Cardiac muscle cell (in vitro differentiated cells and primary cell): Measurements from ENCODE around the gene KRTAP10-7. TPM values are rescaled to one million over a fixed set of nuclear protein-coding genes. Genes with fewer than 3 reads are reported as not detected.
A peak's percentile ranks its signal among the peaks of the same experiment; 100 is the strongest.

ENCODE experiments used
- DNase-seq, 2 donors: peaks; one replicate each; pipeline versions ENCODE4 v3.0.0 to v3.0.0-alpha.2; 2010 to 2017; ENCODE audit warnings: low read depth in 1 of 2, low spot score in 1 of 2
- H3K27ac ChIP-seq: fragments of 200-600 bp; sonication (generic); 2 replicates; pipeline ENCODE4 v1.5.1; 2016
- H3K27me3 ChIP-seq: fragments of 200-600 bp; sonication (generic); 2 replicates; pipeline ENCODE4 v1.6.0; 2016; ENCODE audit warnings: control low read depth
- H3K36me3 ChIP-seq: fragments of 200-600 bp; sonication (generic); 2 replicates; pipeline ENCODE4 v1.5.1; 2016; ENCODE audit warnings: control low read depth
- H3K4me1 ChIP-seq: fragments of 200-600 bp; sonication (generic); 2 replicates; pipeline ENCODE4 v1.8.1; 2017; ENCODE audit warnings: low read depth, mild to moderate bottlenecking, mixed run types
- H3K4me3 ChIP-seq: fragments of 200-600 bp; sonication (generic); 2 replicates; pipeline ENCODE4 v1.5.1; 2016; ENCODE audit warnings: mild to moderate bottlenecking
- H3K9me3 ChIP-seq: fragments of 200-600 bp; sonication (generic); 2 replicates; pipeline ENCODE4 v1.5.1; 2017; ENCODE audit warnings: low read depth, mild to moderate bottlenecking, control low read depth
- polyA plus RNA-seq: library from polyadenylated mRNA; unstranded; fragments of >200 nt; fragmentation: Nextera tagmentation; extraction: Ambion mirVana; gene quantifications from 2 replicates; pipeline ENCODE4 v1.2.1, GENCODE V29; 2016
- total RNA-seq: library from RNA; depleted of rRNA; stranded (reverse); fragments of >200 nt; gene quantifications from 2 replicates; pipeline ENCODE4 v1.2.3, GENCODE V29; 2016
- TF ChIP-seq, protein P1 (sequence below): IDR thresholded peaks from 2 replicates; pipeline ENCODE4 v1.5.1; 2012; ENCODE audit warnings: low read depth, mild to moderate bottlenecking, low read length

Gene KRTAP10-7
- total and polyA plus RNA-seq, 2 experiments from 2014 or later = not detected

DNA sequence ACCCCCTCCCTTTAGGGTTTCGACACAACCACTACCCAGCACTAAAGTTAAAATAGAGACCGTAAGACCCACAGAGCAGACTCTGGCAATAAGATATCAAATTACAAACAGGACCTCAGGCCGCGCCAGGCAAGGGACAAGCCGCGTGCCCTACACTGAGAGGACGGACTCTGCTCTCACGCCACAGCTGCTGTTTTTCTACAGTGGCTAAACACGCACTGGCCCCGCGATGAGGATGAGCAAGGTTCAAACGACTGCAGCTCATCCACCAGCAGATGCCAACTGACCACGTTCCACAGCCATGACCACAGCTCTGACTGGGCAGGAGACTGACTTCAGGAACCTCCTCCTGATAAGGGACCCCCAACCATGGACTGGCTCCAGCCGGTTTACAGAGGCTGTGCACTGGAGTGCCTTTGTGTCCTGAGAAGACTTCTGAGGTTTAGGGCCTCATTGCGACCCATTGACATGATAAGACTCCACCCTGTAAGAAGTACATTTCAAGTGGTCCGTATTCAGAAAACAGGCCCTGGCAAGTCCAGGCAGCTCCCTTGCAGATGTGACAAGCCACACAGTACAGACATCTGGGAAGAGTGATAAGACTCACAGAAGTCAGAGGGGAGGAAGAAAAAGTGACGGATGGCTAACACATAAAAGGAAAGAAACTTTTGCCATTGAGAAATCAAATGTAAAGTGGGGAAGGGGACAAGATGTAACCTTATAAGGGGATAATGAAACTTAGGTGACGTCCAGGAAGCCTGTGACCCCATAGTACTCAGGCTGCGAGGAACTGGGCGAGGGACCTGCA lies 6.6 kb upstream of the KRTAP10-7 start:
- Histone ChIP-seq H3K4me1 (peaks cover 18% of the 10 kb centered on the region), H3K27ac (peak overlapping the region; percentile 64), H3K27me3 (no peaks in the 10 kb centered on the region), H3K36me3 (no peaks in the 10 kb centered on the region), H3K9me3 (no peaks in the 10 kb centered on the region), H3K4me3 (no peak overlapping the region)
- peak in 1 of 2 donors; percentile 40 for DNase-seq
- TF ChIP-seq, protein P1, sequence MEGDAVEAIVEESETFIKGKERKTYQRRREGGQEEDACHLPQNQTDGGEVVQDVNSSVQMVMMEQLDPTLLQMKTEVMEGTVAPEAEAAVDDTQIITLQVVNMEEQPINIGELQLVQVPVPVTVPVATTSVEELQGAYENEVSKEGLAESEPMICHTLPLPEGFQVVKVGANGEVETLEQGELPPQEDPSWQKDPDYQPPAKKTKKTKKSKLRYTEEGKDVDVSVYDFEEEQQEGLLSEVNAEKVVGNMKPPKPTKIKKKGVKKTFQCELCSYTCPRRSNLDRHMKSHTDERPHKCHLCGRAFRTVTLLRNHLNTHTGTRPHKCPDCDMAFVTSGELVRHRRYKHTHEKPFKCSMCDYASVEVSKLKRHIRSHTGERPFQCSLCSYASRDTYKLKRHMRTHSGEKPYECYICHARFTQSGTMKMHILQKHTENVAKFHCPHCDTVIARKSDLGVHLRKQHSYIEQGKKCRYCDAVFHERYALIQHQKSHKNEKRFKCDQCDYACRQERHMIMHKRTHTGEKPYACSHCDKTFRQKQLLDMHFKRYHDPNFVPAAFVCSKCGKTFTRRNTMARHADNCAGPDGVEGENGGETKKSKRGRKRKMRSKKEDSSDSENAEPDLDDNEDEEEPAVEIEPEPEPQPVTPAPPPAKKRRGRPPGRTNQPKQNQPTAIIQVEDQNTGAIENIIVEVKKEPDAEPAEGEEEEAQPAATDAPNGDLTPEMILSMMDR = no peak

DNA sequence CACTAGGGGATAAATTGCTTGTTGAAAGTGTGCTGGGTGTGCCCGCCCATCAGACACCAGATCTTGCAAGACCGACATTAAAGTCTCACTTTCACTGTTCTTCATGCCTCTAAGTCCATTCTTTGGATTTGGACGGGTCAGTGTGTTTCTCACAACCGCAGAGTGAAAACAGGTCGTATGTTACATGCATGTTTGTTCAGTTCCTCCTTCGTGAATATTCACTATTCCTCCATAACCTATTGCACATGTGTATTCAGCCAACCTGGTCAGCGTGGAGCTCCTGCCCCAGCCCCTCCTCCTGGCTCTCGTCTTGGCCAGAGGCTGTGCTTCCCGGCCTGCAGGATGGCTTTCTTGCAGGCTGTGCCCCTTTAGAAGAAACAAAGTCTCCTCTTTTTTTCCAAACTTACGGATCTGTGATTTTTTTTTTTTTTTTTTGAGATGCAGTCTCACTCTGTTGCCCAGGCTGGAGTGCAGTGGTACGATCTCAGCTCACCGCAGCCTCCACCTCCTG lies 5.9 kb upstream of the KRTAP10-7 start:
- no peaks in the 10 kb centered on the region for H3K36me3 ChIP-seq
- no peak overlapping the region for H3K4me3 ChIP-seq
- H3K4me1 ChIP-seq = peaks cover 18% of the 10 kb centered on the region
- no peaks in the 10 kb centered on the region for H3K27me3 ChIP-seq
- DNase-seq = no peak
- TF ChIP-seq, protein P1 = no peak
- peak overlapping the region; percentile 64 for H3K27ac ChIP-seq
- no peaks in the 10 kb centered on the region for H3K9me3 ChIP-seq

DNA sequence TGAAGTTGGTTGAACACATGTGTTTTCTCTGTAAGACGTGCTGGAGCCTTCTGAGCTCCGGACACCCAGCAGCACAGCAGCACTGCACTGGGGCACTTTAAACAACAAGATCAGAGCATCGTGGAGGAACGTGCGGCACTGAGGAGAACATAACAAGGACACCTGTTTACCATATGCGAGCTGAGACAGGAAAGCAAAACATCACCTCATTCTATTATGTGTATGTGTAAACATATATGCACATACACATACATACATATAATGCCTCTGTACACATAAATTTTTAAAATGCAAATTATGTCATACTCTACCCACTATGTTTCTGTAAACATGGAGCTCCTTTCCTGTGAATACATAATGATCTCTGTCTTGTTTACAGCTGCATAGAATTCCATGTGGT lies 4.9 kb upstream of the KRTAP10-7 start:
- Histone ChIP-seq H3K9me3 (no peaks in the 10 kb centered on the region), H3K4me1 (peaks cover 18% of the 10 kb centered on the region), H3K4me3 (no peak overlapping the region), H3K27ac (no peak overlapping the region), H3K36me3 (no peaks in the 10 kb centered on the region), H3K27me3 (no peaks in the 10 kb centered on the region)
- DNase-seq = no peak
- TF ChIP-seq, protein P1 = no peak

DNA sequence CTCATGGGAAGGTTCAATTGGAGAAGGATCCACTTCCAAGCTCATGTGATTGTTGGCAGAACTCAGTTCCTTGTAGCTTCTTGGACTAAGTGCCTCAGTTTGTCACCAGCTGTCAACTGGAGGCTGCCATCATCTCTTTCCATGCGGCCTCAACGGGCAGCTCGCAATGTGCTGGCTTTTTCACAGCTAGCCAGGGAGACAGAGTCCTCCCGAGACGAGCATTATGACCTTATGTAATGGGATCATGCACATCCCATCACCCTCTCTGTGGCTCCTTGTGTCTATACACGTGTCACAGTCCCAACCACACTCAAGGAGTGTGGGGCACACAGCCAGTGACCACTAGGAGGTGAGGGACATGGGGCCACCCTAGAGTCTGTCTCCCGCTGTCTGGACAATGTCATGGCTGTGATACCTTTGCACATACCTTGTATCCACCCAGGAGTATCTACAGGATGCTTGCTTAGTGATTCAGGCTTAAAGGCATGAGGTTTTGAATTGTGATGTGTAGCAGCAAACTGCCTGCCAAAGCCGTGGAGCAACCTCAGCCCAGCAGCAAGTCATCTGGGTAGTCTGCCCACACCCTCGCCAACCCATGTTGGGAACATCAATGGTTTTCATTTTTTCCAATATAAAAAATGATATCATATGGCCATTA lies 4.2 kb upstream of the KRTAP10-7 start:
- Histone ChIP-seq H3K9me3 (no peaks in the 10 kb centered on the region), H3K4me1 (peaks cover 18% of the 10 kb centered on the region), H3K4me3 (no peak overlapping the region), H3K36me3 (no peaks in the 10 kb centered on the region), H3K27ac (no peak overlapping the region), H3K27me3 (no peaks in the 10 kb centered on the region)
- no peak for DNase-seq
- TF ChIP-seq, protein P1 = no peak

DNA sequence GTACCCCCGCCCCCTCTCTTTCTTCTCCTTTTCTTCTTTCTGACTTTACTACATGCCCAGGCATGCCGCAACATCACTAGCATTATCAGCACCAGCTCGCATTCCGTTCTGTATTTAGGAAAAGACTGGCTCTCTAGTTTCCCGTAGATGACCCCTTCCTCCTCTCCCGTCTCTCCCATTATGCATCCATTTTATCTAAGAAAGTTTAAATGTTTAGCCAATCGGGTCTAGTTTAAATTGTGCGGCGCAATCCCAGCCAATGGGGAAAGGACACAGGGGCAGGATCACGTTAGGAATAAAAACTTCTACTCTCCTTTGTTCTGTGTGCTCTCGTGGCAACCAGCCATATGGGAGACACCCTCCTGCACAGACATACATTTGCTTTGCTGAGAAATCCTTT lies 2.3 kb upstream of the KRTAP10-7 start:
- Histone ChIP-seq H3K4me1 (peaks cover 15% of the 10 kb centered on the region), H3K4me3 (no peak overlapping the region), H3K27me3 (no peaks in the 10 kb centered on the region), H3K9me3 (no peaks in the 10 kb centered on the region), H3K36me3 (no peaks in the 10 kb centered on the region), H3K27ac (no peak overlapping the region)
- DNase-seq = no peak
- TF ChIP-seq, protein P1 = no peak
